GM18867 (cell line): ENCODE measurements around the gene ENDOG.

Experiments used
- ATAC-seq: cut with Tn5 transposase; IDR thresholded peaks from one replicate; pipeline ENCODE4 v1.9.1; 2021; ENCODE audit warnings: mild to moderate bottlenecking, moderate library complexity; ENCODE audit not compliant: unreplicated experiment

ENDOG gene

DNA sequence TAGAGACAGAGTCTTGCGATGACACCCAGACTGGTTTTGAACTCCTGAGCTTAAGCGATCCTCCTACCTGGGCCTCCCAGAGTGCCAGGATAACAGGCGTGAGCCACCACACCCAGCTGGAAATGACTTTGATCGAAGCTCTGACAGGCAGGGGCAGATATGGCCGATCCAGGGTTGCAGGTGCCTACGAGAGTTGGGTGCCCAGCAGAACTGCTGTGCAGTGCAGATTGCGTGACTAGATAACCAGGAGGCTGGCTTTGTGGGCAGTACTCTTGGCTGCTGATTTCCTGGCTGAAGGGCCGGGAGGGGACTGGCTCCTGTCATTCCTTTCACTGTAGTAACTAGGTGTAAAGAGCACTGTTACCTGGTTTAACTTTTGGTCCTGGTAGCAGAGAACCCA lies 19.4 kb upstream of the ENDOG start:
- no peak for ATAC-seq

DNA sequence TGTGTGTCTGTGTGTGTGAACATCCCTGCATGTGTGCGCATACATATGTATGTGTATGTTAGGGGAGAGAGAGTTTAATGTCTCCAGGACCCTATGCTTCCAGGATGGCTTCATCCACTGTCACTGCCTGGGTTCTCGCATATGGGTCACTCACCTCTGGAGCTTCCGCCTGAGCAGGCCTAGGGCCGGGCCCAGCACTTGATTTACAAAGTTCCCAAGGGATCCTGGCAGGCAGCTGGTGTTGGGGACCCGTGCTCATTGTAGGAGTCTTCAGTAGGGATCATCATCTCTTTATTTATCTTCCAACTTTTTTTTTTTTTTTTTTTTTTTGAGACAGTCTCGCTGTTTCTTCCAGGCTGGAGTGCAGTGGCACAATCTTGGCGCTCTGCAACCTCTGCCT lies 18.2 kb upstream of the ENDOG start:
- ATAC-seq: no peak

DNA sequence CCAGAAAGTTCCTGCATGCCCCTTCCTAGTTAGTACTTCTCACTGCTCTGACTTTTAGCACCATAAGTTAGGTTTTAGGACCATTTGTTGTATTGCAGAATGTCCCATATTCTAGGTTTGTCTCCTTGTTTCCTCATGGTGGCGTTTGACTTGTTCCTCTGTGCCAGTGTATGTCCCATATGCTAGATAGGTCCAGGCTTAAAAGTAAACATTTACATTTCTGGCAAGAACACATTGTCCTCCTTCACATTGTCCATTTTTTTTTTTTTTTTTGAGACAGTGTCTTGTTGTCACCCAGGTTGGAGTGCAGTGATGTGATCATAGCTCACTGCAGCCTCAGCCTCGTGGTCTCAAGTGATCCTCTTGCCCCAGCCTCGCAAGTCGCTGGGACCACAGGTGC lies 15.8 kb upstream of the ENDOG start:
- no peak for ATAC-seq

DNA sequence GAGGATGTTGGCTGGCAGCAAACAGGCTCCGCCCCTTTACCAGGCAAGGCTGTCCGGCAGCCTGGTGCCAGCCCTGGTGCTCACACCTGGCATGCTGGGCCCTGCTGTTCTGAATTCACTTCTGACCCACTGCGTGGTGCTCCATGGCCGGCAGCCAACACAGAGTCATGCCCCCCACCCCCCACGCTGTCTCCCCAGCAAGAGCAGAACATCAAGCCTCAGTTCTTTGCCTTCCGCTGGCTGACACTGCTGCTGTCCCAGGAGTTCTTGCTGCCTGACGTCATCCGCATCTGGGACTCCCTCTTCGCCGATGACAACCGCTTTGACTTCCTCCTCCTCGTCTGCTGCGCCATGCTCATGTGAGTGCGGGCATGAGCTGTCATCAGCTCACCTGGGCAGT lies 12.6 kb upstream of the ENDOG start:
- ATAC-seq: no peak

DNA sequence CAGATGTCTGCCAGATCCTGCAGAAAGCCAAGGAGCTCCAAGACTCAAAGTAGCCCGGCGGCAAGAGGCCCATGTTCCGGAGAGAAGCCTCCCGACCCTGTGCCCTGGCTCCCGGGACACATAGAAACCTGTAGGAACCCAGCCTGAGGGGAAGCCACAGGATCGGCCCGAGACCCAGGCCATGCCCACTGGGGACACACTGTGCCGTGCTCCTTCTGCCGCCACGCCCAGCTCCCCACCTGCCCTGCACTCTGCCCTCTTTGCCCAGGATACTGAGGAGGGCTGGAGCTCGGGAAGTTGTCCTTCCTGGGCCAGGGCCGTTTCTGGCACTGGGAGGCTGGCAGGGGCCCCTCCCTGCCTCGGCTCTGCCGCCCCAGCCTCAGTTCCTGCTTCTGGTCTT lies 10.5 kb upstream of the ENDOG start:
- ATAC-seq: no peak

DNA sequence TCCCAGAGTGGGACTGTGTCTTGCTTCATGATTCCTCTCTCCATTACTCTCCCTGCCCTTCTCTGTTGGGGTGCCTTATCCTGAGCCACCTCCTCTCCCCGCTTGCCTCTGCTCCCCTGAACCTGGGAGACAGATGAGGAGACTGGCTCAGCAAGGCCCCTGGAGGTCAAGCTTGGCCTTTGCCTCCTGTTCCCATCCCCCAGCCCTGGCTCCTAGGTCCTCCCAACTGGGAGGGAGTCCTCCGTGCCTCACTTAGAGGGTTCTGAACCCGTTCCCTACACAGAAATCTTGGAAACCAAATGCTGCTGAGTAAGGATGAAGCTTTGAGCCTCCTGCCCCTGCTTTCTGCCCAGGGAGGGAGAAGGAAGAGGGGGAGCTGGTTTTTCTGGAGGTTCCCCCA lies 9.8 kb upstream of the ENDOG start:
- ATAC-seq: no peak

DNA sequence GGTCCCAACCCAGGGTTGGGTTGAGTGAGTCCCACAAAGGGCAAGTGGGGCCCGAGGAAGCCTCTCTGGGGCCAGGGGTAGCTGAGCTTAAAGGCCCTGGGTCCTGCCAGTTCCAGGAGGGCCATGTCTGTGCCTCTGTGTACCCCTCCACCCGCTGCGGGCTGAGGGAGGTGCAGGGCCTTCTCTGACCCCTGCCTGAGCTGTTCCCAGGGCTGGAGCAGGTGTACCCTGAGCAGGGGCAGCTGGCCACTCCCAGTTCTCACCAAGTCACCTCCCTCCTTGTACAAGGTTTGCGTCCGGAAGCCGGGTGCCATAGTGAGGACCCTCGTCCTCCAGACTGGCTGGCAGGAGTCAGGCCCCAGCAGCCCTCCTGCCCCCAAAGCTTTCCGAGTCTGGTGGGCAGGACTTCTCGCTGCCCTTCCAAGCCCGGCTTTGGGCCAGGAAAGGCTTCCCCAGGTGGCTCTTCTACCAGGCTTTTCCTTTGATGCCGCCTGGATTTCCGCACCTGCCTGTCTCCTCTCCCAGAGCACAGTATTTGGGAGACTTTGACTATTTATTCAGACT lies 9.2 kb upstream of the ENDOG start:
- ATAC-seq: no peak

DNA sequence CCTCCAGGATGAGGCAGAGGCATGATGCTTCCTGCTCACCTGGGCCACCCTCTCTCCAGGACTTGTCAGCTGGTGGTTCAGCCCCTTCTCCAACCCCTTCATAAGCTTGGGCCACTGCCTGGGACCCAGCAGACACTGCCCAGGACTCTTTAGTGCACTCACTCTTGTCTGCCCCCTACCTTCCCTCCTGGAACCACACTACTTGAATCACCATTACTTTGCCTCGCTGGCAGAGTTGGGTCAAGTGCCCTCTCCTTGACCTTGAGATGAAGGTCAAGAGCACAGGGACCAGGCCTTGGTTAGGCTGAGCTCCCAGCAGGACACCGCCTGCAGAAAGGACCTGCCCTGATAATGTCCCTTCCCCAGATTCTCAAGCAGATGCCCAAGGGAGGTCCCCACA lies 8.5 kb upstream of the ENDOG start:
- ATAC-seq: no peak

DNA sequence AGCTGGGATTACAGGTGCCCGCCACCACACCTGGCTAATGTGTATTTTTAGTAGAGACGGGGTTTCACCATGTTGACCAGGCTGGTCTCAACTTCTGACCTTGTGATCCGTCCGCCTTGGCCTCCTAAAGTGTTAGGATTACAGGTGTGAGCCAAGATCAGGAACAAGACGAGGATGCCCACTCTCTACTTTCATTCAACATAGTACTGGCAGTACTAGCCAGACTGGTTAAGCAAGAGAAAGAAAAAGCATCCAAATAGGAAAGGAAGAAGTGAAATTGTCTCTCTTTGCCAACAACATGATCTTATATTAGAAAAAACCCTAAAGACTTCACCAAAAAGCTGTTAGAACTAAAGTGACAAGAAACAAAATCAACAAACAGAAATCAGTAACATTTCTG lies 7.4 kb upstream of the ENDOG start:
- ATAC-seq: no peak

DNA sequence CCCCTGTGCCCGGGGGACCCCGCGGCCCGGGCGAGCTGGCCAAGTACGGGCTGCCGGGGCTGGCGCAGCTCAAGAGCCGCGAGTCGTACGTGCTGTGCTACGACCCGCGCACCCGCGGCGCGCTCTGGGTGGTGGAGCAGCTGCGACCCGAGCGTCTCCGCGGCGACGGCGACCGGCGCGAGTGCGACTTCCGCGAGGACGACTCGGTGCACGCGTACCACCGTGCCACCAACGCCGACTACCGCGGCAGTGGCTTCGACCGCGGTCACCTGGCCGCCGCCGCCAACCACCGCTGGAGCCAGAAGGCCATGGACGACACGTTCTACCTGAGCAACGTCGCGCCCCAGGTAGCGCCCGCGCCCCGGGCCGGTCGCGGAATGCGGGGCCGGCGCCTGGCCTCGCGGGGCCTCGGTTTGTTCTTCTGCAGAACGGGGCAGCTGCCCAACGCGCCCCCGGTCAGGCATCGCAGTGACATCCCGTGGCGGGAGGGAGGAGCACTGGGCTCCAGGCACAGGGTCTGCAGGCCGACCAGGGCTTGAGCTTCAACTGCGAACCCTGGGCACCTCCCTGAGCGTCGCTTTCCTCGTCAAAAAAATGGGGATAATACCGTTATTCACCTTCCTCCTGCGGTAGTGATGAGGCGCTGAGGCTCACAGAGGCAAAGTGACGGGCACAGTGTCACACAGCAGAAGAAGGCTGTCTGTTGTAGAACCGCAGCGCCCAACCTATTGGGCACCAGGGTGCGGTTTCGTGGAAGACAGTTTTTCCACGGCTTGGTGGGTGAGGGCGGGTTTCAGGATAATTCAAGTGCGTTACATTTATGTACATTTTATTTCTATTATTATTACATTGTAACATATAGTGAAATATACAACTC lies 777 bp downstream of the ENDOG start:
- ATAC-seq: no peak

DNA sequence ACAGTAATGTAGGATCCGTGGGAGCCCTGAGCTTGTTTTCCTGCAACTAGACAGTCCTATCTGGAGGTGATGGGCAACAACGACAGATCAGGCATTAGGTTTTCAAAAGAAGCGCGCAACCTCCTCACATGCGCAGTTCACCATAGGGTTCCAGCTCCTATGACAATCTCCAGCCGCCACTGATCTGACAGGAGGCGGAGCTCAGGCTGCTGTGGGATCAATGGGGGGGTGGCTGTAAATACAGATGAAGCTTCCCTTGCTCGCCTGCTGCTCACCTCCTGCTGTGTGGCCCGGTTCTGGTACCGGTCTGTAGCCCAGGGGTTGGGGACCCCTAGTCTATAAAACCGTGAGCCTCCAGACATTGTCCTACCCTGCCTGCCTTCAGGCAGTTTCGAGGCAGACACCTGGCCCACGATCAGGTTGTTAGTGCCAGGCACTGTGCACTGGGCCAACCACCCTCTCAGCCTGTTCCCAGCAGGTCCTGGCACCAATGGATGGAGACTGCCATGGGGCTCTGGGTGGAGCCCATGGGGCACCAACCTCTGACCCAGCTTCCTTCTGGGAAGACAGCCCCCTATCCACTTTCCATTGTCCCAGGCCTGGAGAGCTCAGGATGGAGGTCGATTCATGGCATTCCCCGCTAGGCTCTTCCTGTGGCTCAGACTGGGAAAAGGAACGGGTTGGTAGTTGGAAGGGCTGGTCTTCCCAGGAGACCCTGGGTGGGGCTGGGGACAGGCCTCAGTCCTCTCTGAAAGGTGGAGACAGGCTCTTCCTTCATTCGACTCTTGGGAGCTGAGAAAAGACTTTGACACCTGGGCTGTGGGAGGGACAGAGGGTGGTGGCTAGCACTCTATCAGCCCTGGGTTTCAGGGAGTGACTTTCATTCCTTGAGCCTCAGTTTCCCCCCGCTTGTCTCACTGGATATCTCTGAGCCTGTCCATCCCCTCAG lies 1.7 kb downstream of the ENDOG start:
- ATAC-seq: no peak

DNA sequence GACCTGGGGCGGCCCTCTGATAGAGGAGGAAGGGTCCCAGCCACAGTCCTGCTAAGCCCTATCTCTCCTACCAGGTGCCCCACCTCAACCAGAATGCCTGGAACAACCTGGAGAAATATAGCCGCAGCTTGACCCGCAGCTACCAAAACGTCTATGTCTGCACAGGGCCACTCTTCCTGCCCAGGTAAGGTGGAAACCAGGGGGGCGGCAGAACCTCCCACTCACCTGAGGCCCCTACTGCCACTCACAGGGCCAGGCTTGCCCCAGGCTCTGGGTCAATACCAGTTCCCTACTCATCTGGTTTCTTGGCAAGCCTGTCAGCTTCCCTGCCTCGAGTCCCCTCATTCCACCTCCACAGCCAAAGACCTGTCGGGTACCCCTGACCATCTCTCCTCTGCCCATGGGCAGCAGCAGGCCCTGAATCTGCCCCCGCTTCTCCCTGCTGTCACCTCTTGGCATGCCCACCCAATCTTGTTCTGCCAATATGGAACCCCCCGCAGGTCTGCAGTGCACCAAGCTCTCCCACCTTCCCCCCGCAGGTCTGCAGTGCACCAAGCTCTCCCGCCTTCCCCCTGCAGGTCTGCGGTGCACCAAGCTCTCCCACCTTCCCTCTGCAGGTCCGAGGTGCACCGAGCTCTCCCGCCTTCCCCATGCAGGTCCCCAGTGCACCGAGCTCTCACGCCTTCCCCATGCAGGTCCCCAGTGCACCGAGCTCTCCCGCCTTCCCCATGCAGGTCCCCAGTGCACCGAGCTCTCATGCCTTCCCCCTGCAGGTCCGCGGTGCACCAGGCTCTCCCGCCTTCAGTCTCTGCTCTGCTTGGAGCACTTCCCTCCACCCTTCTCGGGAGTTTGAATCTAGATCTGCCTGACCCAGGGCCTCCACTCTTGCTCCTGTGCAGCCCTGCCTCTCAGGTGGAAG lies 2.6 kb downstream of the ENDOG start:
- no peak for ATAC-seq

DNA sequence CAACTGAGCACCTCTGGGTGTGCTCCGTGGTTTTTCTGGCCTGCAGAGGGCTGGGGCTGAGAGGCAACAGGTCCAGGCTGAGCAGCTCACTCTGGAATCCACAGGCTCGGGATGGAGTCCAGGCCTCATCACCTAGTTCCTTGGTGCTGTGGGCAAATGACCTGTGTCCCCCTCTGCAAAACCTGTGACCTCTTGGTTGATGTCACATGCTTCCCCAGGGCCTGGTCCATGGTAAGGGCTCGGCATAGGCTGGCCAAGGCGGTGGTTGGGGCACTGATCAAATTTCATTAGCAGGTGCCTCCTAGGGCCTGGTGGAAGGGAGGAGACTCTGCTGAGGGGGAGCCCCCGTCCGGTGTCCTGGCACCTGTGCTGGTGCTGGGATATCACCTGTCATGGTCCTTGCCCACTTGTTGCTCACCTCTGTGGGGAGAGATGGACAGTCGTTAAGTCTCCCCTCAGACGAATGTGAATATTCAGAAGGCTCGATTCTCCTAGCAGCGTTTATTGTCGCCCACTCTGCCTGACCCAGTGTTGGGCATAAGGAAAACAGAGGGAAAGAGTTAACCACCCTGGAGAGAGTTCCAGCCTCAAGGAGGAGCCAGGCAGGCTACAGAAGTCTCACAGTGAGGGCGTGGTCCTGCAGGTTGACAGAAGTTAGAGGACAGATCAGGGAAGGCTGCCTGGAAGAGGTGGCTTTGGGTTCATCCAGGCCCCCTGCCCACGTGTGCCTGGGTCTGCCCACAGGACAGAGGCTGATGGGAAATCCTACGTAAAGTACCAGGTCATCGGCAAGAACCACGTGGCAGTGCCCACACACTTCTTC lies 3.5 kb downstream of the ENDOG start:
- no peak for ATAC-seq

DNA sequence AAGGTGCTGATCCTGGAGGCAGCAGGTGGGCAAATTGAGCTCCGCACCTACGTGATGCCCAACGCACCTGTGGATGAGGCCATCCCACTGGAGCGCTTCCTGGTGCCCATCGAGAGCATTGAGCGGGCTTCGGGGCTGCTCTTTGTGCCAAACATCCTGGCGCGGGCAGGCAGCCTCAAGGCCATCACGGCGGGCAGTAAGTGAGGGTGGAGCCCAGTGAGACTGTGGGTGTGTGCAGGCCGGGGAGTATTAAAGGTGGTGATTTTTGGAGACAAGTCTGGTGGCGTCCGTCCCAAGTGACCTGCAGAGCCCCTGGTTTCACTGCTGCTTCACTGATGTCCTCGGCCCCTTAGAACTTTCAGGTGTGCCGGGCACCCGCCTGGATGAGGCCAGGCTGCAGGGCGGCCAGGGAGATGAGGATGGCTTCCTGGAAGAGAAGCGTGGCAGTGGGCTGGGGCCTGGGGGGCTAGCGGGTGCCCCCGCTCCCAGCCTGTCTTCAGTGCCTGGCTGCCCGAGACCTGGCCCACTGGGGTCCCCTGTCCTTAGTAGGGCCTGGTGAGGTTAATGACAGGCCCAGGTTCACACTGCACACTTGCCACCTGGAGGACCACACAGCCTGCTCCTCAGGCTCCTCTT lies 4.2 kb downstream of the ENDOG start:
- ATAC-seq: no peak

DNA sequence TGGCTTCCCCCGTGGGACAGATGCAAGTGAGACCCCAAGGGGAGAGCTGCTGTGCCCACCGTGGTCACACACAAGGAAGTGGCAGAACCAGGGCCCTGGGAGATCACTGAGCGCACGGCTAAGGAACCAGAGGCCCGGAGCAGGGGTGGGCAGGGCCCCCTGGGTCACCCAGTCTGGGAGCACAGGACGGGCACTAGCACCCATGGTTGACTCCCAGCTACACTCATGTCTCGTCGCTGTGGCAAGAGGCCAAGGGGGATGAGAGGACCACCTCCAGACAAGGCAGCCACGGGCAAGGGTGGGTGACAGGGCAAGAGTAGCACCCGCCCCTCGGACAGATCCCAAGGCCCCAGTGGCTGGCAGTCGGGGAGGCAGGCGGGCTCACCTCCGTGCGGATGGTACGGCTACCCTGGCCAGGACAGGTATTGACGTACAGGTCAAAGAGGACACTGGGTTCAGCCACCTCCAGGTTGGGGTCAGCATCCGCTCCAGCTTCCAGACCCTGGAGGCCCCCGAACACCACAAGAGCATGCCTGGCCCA lies 5.1 kb downstream of the ENDOG start:
- no peak for ATAC-seq

DNA sequence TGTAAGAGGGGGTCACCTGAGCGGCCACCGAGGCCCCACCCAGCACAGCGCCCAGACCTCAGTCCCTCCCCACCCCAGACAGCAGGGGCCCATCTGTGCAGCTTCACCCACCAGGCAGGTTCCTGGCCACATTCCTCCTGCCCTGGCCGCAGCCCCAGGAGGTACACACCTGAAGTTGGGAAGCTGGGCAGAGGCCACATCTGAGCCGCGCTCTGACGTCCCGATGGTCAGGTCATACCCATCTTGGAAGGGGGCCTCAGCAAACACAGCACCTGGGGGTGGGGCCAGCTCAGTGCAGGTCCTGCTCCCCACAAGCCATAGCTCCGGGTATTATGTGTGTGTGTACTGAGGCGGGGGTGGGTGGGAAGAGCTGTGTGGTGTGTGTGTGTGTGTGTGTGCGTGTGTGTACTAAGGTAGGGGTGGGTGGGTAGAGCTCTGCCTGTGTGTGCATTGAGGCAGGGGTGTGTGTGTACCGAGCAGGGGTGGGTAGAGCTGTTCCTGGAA lies 5.7 kb downstream of the ENDOG start:
- ATAC-seq: no peak

DNA sequence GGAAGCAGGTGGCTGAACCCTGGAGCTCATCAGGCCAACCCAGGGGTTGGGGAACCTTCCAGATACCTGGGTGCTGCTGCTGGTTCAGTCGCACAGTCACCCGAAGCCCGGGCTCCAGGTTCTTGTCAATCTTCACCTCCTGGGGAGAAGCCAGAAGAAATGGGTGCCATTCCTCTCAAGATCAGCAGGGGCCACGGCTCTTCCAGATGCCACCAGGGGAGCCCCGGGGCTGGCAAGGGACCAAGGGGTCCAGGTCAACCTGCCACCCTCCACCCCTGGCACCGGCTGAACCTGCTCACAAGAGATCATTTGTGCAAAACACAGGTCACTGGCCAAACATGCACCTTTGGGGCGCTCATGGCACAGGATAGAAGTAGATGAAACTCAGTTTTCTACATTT lies 6.6 kb downstream of the ENDOG start:
- no peak for ATAC-seq

DNA sequence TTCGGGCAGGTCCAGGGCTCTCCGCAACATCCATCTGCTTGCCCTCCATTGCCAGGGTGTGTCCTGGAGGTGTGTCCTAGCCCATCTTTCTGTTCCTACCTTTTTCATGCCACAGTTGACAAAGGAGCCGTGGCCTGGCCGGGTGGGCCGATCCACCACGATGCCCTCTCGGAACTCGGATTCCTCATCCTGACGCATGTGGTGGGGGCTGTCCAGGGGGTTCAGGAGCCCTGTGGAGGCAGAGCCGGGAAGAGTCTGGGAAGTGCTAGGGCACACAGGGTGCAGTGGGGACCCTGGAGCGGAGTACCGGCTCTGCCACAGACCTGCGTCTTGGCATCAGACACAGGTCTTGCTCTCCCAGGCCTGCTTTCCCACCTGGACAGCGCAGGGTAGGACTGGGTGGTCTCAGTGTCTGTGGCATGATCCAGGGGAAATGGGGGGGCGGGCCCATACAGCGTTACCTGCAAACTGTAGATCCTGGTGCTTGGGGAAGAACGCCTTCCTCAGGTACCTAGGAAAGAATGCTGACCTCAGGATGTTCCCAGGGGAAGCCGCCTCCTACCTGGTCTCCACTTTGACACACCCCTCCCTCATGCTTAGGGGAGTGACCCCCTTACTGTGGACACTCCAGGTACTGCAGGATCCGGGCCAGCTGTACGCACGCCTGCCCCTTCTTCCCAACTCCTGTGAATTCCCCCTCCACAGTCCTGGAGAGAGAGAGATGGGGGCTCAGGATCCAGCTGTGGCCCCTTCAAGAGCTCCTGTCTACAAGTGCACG lies 7.8 kb downstream of the ENDOG start:
- ATAC-seq: no peak
